Hepatocyte (in vitro differentiated cells): ENCODE results near the gene SLC6A8. TPM values are rescaled to one million over a fixed set of nuclear protein-coding genes. Genes with fewer than 3 reads are reported as not detected.

ENCODE experiments used
- DNase-seq: peaks from one replicate; pipeline ENCODE4 v3.0.0-alpha.2; 2016; ENCODE audit warnings: low spot score
- H2AFZ ChIP-seq: fragments of 200-600 bp; sonication (generic); 2 replicates; pipeline ENCODE4 v1.6.0; 2016; ENCODE audit warnings: antibody characterized with exemption, mild to moderate bottlenecking
- H3K27ac ChIP-seq: fragments of 200-600 bp; sonication (generic); 2 replicates; pipeline ENCODE4 v1.5.1; 2016; ENCODE audit warnings: mild to moderate bottlenecking
- H3K27me3 ChIP-seq: fragments of 200-600 bp; sonication (generic); 2 replicates; pipeline ENCODE4 v1.6.1; 2016
- H3K36me3 ChIP-seq: fragments of 200-600 bp; sonication (generic); replicated peaks from 2 replicates; pipeline ENCODE4 v1.5.1; 2016; ENCODE audit warnings: low read depth; ENCODE audit not compliant: insufficient read depth
- H3K4me1 ChIP-seq: fragments of 200-600 bp; sonication (generic); 2 replicates; pipeline ENCODE4 v1.5.1; 2016; ENCODE audit warnings: mild to moderate bottlenecking, moderate library complexity; ENCODE audit not compliant: insufficient read depth
- H3K4me2 ChIP-seq: fragments of 200-600 bp; sonication (generic); 2 replicates; pipeline ENCODE4 v1.6.0; 2016
- H3K4me3 ChIP-seq: fragments of 200-600 bp; sonication (generic); 2 replicates; pipeline ENCODE4 v1.5.1; 2016; ENCODE audit warnings: mild to moderate bottlenecking
- H3K79me2 ChIP-seq: fragments of 200-600 bp; sonication (generic); 2 replicates; pipeline ENCODE4 v1.6.0; 2017; ENCODE audit warnings: mild to moderate bottlenecking
- H3K9me2 ChIP-seq: fragments of 200-600 bp; sonication (generic); replicated peaks from 2 replicates; pipeline ENCODE4 v1.6.0; 2017; ENCODE audit warnings: mild to moderate bottlenecking; ENCODE audit not compliant: insufficient read depth
- H3K9me3 ChIP-seq: fragments of 200-600 bp; sonication (generic); 2 replicates; pipeline ENCODE4 v1.5.1; 2016; ENCODE audit warnings: low read depth, mild to moderate bottlenecking
- H4K20me1 ChIP-seq: fragments of 200-600 bp; sonication (generic); 2 replicates; pipeline ENCODE4 v1.6.0; 2016; ENCODE audit warnings: mild to moderate bottlenecking; ENCODE audit not compliant: insufficient read depth, poor library complexity, severe bottlenecking
- EZH2 ChIP-seq: fragments of 200-600 bp; sonication (generic); IDR thresholded peaks from 2 replicates; pipeline ENCODE4 v1.6.1; 2016; ENCODE audit warnings: antibody characterized with exemption, mild to moderate bottlenecking, borderline replicate concordance
- EZH2phosphoT487 ChIP-seq: fragments of 200-600 bp; sonication (generic); IDR thresholded peaks from one replicate; pipeline ENCODE4 v1.6.1; 2018; ENCODE audit warnings: antibody characterized with exemption, mild to moderate bottlenecking, low read depth, moderate library complexity; ENCODE audit not compliant: unreplicated experiment, severe bottlenecking
- WGBS: methylation state at CpG from one replicate; pipeline ENCODE4 v1.1.6; 2016; ENCODE audit warnings: low lambda C conversion rate; ENCODE audit errors: missing lambda C conversion rate; 5-methylcytosine and 5-hydroxymethylcytosine counted together
- polyA plus RNA-seq: library from polyadenylated mRNA; unstranded; fragments of >200 nt; fragmentation: Nextera tagmentation; extraction: Ambion mirVana; gene quantifications from 2 replicates; pipeline ENCODE4 v1.2.1, GENCODE V29; 2016
- total RNA-seq: library from RNA; depleted of rRNA; stranded (reverse); fragments of >200 nt; gene quantifications from 2 replicates; pipeline ENCODE4 v1.2.3, GENCODE V29; 2014
- TF ChIP-seq, protein P1 (sequence below): fragments of 200-600 bp; sonication (generic); IDR thresholded peaks from 2 replicates; pipeline ENCODE4 v1.5.1; 2016; ENCODE audit warnings: antibody characterized with exemption, mild to moderate bottlenecking; ENCODE audit not compliant: poor library complexity

Gene SLC6A8
- total and polyA plus RNA-seq, 2 experiments from 2014 or later, result 28.4 to 36.7 TPM

GRCh38 chrX:153641627-153642026 is 46.1 kb upstream of the SLC6A8 start:
- peaks cover 4% of the 10 kb centered on the region for H3K27me3 ChIP-seq
- H2AFZ ChIP-seq, result no peak overlapping the region
- no peaks in the 10 kb centered on the region for H3K4me1 ChIP-seq
- DNase-seq, result peak; percentile 37
- no peaks in the 10 kb centered on the region for H4K20me1 ChIP-seq
- WGBS, result 40% methylated on average over 8 of the region's 8 CpGs
- H3K4me2 ChIP-seq, result peak overlapping the region; percentile 79
- no peaks in the 10 kb centered on the region for H3K9me2 ChIP-seq
- no peaks in the 10 kb centered on the region for H3K79me2 ChIP-seq
- H3K36me3 ChIP-seq, result no peaks in the 10 kb centered on the region
- no peak overlapping the region for H3K4me3 ChIP-seq
- no peaks in the 10 kb centered on the region for H3K9me3 ChIP-seq
- TF ChIP-seq, protein P1, sequence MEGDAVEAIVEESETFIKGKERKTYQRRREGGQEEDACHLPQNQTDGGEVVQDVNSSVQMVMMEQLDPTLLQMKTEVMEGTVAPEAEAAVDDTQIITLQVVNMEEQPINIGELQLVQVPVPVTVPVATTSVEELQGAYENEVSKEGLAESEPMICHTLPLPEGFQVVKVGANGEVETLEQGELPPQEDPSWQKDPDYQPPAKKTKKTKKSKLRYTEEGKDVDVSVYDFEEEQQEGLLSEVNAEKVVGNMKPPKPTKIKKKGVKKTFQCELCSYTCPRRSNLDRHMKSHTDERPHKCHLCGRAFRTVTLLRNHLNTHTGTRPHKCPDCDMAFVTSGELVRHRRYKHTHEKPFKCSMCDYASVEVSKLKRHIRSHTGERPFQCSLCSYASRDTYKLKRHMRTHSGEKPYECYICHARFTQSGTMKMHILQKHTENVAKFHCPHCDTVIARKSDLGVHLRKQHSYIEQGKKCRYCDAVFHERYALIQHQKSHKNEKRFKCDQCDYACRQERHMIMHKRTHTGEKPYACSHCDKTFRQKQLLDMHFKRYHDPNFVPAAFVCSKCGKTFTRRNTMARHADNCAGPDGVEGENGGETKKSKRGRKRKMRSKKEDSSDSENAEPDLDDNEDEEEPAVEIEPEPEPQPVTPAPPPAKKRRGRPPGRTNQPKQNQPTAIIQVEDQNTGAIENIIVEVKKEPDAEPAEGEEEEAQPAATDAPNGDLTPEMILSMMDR, result no peak
- TF ChIP-seq EZH2 (no peak), EZH2phosphoT487 (no peak)
- no peak overlapping the region for H3K27ac ChIP-seq

DNA sequence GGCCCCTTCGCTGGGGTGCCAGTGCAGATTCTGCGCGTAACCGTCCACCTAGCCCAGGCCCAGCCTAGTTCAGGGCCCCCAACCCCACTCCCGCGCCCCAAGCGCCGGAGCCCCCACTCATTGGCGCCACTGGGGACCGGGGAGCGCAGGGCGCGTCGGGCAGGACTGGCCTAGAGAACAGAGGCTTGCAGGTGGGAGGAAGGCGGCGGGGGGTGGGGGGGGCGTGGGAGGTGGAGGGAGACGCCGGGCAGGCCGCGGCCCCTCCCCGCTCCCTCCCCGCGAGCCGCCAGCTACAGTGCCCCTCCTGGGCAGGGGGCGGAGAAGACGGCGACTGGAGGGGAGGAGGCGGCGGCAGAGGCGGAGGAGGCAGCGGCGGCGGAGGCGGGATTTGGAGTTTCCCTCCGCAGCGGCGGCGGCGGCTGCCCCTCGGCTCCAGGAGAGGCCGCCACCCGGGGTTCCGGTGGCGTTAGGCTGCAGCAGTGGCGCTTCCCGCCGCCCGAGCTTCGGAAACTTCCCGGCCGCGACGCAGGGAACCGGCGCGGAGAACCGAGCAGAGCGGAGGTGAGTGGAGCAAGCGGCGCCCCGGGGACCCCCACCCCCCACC is 45.6 kb upstream of the SLC6A8 start:
- 12% methylated on average over 14 of the region's 62 CpGs for WGBS
- Histone ChIP-seq H3K4me3 (no peak overlapping the region), H3K9me3 (no peaks in the 10 kb centered on the region), H2AFZ (no peak overlapping the region), H3K36me3 (no peaks in the 10 kb centered on the region), H3K9me2 (no peaks in the 10 kb centered on the region), H3K4me2 (peak overlapping the region; percentile 79), H3K27ac (no peak overlapping the region), H3K79me2 (no peaks in the 10 kb centered on the region), H3K27me3 (peaks cover 4% of the 10 kb centered on the region), H3K4me1 (no peaks in the 10 kb centered on the region), H4K20me1 (no peaks in the 10 kb centered on the region)
- DNase-seq, result peak; percentile 39
- TF ChIP-seq EZH2phosphoT487, result no peak
- TF ChIP-seq, protein P1, result peak; percentile 3

- WGBS, result 56% methylated on average over 34 of the region's 48 CpGs
- no peaks in the 10 kb centered on the region for H3K36me3 ChIP-seq
- H3K4me3 ChIP-seq, result no peak overlapping the region
- no peak overlapping the region for H3K27ac ChIP-seq
- H3K79me2 ChIP-seq, result no peaks in the 10 kb centered on the region
- DNase-seq, result no peak
- TF ChIP-seq EZH2, result no peak
- H3K9me3 ChIP-seq, result no peaks in the 10 kb centered on the region
- no peaks in the 10 kb centered on the region for H3K4me1 ChIP-seq
- H3K27me3 ChIP-seq, result peaks cover 4% of the 10 kb centered on the region
- no peaks in the 10 kb centered on the region for H3K9me2 ChIP-seq
- peak overlapping the region; percentile 79 for H3K4me2 ChIP-seq
- H4K20me1 ChIP-seq, result no peaks in the 10 kb centered on the region
- no peak overlapping the region for H2AFZ ChIP-seq
Observed at GRCh38 chrX:153642655-153643430, 44.9 kb upstream of the SLC6A8 start.
